PC-9 (cell line): ENCODE data around the gene MIEF1.

Experiments
- EZH2 ChIP-seq: fragments of 200-600 bp; sonication (generic); IDR thresholded peaks from 2 replicates; pipeline ENCODE4 v1.8.0; 2017; ENCODE audit warnings: antibody characterized with exemption, low read depth
- TF ChIP-seq, protein P1 (sequence below): fragments of 200-600 bp; sonication (generic); conservative IDR thresholded peaks from 2 replicates; pipeline ENCODE4 v1.6.1; 2017; ENCODE audit warnings: mixed run types, antibody characterized with exemption, mild to moderate bottlenecking, moderate library complexity

DNA sequence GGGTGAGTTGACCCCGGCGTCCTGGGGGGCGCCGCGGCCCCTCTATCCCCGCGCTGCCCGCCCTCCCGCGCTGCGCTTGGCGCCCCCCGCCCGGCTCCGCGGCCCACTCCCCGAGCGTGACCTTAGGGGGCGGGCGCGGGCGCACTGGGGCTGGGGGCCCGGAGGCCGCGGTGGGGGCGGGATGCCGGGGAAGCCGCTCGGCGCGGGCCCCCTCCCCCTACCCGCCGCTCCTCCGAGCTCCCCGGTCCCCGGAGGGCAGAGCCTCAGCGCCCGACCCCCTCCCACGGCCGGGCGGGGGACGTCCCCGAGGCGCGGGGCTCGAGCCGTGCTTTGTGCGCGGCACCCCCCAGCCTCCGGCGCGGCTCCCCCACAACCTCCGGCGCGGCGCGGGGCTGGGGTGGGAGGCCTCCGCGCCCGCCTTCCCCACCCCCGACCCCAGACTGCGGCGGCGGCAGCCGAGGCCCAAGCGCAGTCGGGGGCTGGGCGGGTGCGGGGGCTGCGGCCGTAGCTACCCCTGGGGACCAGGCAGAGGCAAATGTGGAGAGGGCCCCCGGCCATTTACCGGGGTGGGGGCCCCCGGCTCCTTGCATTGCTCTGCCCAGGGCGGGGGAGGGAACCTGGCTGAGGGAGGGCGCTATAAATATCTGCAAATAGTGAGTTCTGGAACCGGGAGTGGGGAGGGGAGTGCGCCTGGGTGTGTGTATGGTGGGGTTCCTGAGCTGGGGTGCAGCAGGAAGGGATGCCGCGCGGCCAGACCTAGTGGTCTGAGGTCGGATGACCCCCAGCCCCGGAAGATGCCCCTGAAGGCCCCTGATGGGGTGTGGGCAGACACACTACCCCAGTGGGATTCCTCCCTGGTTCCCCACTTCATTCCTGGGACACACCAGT, 44.3 kb upstream of the MIEF1 start:
- TF ChIP-seq, protein P1, sequence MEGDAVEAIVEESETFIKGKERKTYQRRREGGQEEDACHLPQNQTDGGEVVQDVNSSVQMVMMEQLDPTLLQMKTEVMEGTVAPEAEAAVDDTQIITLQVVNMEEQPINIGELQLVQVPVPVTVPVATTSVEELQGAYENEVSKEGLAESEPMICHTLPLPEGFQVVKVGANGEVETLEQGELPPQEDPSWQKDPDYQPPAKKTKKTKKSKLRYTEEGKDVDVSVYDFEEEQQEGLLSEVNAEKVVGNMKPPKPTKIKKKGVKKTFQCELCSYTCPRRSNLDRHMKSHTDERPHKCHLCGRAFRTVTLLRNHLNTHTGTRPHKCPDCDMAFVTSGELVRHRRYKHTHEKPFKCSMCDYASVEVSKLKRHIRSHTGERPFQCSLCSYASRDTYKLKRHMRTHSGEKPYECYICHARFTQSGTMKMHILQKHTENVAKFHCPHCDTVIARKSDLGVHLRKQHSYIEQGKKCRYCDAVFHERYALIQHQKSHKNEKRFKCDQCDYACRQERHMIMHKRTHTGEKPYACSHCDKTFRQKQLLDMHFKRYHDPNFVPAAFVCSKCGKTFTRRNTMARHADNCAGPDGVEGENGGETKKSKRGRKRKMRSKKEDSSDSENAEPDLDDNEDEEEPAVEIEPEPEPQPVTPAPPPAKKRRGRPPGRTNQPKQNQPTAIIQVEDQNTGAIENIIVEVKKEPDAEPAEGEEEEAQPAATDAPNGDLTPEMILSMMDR: no peak
- TF ChIP-seq EZH2: no peak
